ENCODE results near the gene EYA2. TPM values are rescaled to one million over a fixed set of nuclear protein-coding genes. Genes with fewer than 3 reads are reported as not detected.

EYA2 gene
- total and polyA plus RNA-seq, 2 donors (not counting 3 experiments of a cell fraction or from before 2014, with no cell fraction given) = not detected

DNA sequence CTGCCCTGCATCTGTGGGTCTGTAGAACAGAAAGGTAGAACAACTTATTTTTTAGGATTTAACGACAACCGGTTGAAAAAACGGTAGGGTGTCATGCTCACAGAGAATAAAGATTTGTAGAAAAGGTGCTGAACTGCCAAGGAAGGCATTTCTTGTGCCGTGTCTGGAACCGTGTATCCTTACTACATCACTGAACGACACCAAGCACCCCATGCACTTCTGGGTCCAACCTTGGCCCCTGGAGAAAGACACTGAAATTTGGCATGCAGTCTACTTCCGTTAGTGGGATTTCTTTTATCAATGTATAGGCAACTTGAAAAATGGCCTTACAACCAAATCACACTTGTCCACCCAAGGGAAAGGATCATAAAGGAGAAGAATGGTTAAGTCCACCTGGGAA lies 316.4 kb downstream of the EYA2 start:
- intact Hi-C loops (cut with micrococcal nuclease) (no loop called here), dilution Hi-C loops (cut with MboI; ENCODE audit: extremely low pct_ligation_motif_present, low sequenced_read_pairs) (no loop called here)
- DNase-seq (ENCODE audit: low read depth, low spot score) (no peak), FAIRE-seq (no peak)
- Histone ChIP-seq H3K4me1 (ENCODE audit: control insufficient read depth, extremely low read depth, insufficient read depth, low read length) (peaks cover 1% of the 10 kb centered on the region), H4K20me1 (replicated peaks; ENCODE audit: control insufficient read depth, extremely low read depth, insufficient read depth, low read length) (no peaks in the 10 kb centered on the region), H3K36me3 (ENCODE audit: control insufficient read depth in 2 of 2, extremely low read depth in 1 of 2, insufficient read depth in 2 of 2, low read length in 2 of 2) (peaks cover 40 to 47% of the 10 kb centered on the region in 2 experiments), H3K9me1 (replicated peaks; ENCODE audit: control insufficient read depth, extremely low read depth, insufficient read depth, low read length) (no peaks in the 10 kb centered on the region), H3K27me3 (ENCODE audit: control insufficient read depth in 2 of 2, insufficient read depth in 2 of 2, low read length in 2 of 2) (no peaks in the 10 kb centered on the region), H3K27ac (ENCODE audit: insufficient read depth, low read depth, low read length) (no peak overlapping the region), H3K4me3 (replicated peaks in 1 of 3; ENCODE audit: insufficient read depth in 1 of 3, low read depth in 1 of 3, low read length in 3 of 3) (no peak overlapping the region), H3K79me2 (ENCODE audit: control insufficient read depth, insufficient read depth, low read length) (peaks cover 6% of the 10 kb centered on the region), H3K4me2 (ENCODE audit: insufficient read depth, low read length) (no peak overlapping the region), H2AFZ (ENCODE audit: low read depth, low read length) (no peak overlapping the region), H3K9me3 (replicated peaks; ENCODE audit: control insufficient read depth, insufficient read depth, low read length) (no peaks in the 10 kb centered on the region), H3K9ac (replicated peaks; ENCODE audit: extremely low read depth, insufficient read depth, low read length) (no peak overlapping the region)
- POLR2A ChIA-PET = interaction anchor here (0.6 kb wide), 1 partner anchor 12 kb away, joined by 4 read pairs; no protein-coding TSS in a partner anchor
- no peak for TF ChIP-seq EZH2 (IDR thresholded peaks at IDR 0.05; ENCODE audit: borderline replicate concordance, low read depth, low read length, severe bottlenecking)
- TF ChIP-seq, protein P1, sequence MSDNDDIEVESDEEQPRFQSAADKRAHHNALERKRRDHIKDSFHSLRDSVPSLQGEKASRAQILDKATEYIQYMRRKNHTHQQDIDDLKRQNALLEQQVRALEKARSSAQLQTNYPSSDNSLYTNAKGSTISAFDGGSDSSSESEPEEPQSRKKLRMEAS (IDR thresholded peaks at IDR 0.05; ENCODE audit: insufficient read depth, insufficient read length) = no peak
- TF ChIP-seq GATA2 (IDR thresholded peaks at IDR 0.05; ENCODE audit: insufficient read depth, insufficient read length, low read depth, low read length) = no peak
- no peak for TF ChIP-seq POLR2A (IDR thresholded peaks at IDR 0.05; ENCODE audit: low read depth, low read length)
- TF ChIP-seq MYC (IDR thresholded peaks at IDR 0.05; ENCODE audit: low read depth, low read length) = no peak
- no peak for TF ChIP-seq FOS (IDR thresholded peaks at IDR 0.05; ENCODE audit: borderline replicate concordance, insufficient read depth, low read length)
- TF ChIP-seq JUN (IDR thresholded peaks at IDR 0.05; ENCODE audit: borderline replicate concordance, insufficient read depth, insufficient read length, low read depth) = no peak
- TF ChIP-seq, protein P2, sequence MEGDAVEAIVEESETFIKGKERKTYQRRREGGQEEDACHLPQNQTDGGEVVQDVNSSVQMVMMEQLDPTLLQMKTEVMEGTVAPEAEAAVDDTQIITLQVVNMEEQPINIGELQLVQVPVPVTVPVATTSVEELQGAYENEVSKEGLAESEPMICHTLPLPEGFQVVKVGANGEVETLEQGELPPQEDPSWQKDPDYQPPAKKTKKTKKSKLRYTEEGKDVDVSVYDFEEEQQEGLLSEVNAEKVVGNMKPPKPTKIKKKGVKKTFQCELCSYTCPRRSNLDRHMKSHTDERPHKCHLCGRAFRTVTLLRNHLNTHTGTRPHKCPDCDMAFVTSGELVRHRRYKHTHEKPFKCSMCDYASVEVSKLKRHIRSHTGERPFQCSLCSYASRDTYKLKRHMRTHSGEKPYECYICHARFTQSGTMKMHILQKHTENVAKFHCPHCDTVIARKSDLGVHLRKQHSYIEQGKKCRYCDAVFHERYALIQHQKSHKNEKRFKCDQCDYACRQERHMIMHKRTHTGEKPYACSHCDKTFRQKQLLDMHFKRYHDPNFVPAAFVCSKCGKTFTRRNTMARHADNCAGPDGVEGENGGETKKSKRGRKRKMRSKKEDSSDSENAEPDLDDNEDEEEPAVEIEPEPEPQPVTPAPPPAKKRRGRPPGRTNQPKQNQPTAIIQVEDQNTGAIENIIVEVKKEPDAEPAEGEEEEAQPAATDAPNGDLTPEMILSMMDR (IDR thresholded peaks at IDR 0.05; ENCODE audit: extremely low read depth in 1 of 2, insufficient read depth in 1 of 2, low read depth in 1 of 2, low read length in 2 of 2) = no peak
- no peak for TF ChIP-seq POLR2AphosphoS5 (IDR thresholded peaks at IDR 0.05; ENCODE audit: insufficient read depth, low read depth, low read length)
- CTCF ChIA-PET = no interaction called here
- BruUV-seq (replicated peaks) = no TSS peak

Data from endothelial cell of umbilical vein (primary cell).